HepG2 (cell line): ENCODE data around the gene CKS2. TPM values are rescaled to one million over a fixed set of nuclear protein-coding genes. Genes with fewer than 3 reads are reported as not detected.
A peak's percentile ranks its signal among the peaks of the same experiment; 100 is the strongest.

Experiments
- ARNT ChIP-seq: fragments of 450-650 bp; IDR thresholded peaks from 2 replicates; pipeline ENCODE4 v1.6.1; 2017
- ATAD3A ChIP-seq: sonication (generic); formaldehyde crosslinking; IDR thresholded peaks from 2 replicates; pipeline ENCODE4 v1.4.0; 2020; ENCODE audit warnings: missing genetic modification reagents
- ATF1 ChIP-seq: IDR thresholded peaks from 2 replicates; pipeline ENCODE4 v1.6.1; 2016; ENCODE audit warnings: mild to moderate bottlenecking, control low read depth
- ATF7-NPFF ChIP-seq: sonication (generic); formaldehyde crosslinking; IDR thresholded peaks from 2 replicates; pipeline ENCODE4 v1.8.1; 2023; ENCODE audit warnings: mild to moderate bottlenecking, low read depth, missing genetic modification reagents, moderate library complexity
- CCDC6 ChIP-seq: sonication (generic); formaldehyde crosslinking; IDR thresholded peaks from 2 replicates; pipeline ENCODE4 v1.8.1; 2022; ENCODE audit warnings: mild to moderate bottlenecking, missing genetic modification reagents, moderate library complexity
- E2F1 ChIP-seq: sonication (generic); formaldehyde crosslinking; IDR thresholded peaks from 2 replicates; pipeline ENCODE4 v1.5.0; 2020; ENCODE audit warnings: missing genetic modification reagents
- ELK4 ChIP-seq: sonication (generic); formaldehyde crosslinking; IDR thresholded peaks from 2 replicates; pipeline ENCODE4 v1.9.0; 2021; ENCODE audit warnings: missing genetic modification reagents, borderline replicate concordance
- JARID2 ChIP-seq: sonication (generic); formaldehyde crosslinking; IDR thresholded peaks from 2 replicates; pipeline ENCODE4 v1.8.1; 2023; ENCODE audit warnings: missing genetic modification reagents, inconsistent platforms; ENCODE audit not compliant: insufficient replicate concordance
- KDM4B ChIP-seq: sonication (generic); formaldehyde crosslinking; IDR thresholded peaks from 2 replicates; pipeline ENCODE4 v1.4.0; 2020; ENCODE audit warnings: missing genetic modification reagents
- NBN ChIP-seq: fragments of 450-650 bp; conservative IDR thresholded peaks from 2 replicates; pipeline ENCODE4 v1.6.1; 2017
- NCOR1 ChIP-seq: fragments of 200-600 bp; sonication (generic); IDR thresholded peaks from 2 replicates; pipeline ENCODE4 v1.7.0; 2017; ENCODE audit warnings: antibody characterized with exemption, low read length, borderline replicate concordance
- POLR2A ChIP-seq, 2 experiments: IDR thresholded peaks; 2 replicates each; pipeline ENCODE4 v1.6.1; 2011; ENCODE audit warnings: low read depth in 2 of 2, low read length in 2 of 2, mild to moderate bottlenecking in 1 of 2, moderate library complexity in 1 of 2; ENCODE audit not compliant: insufficient read depth in 1 of 2
- REPIN1 ChIP-seq: sonication (generic); formaldehyde crosslinking; IDR thresholded peaks from 2 replicates; pipeline ENCODE4 v1.8.0; 2022; ENCODE audit warnings: missing genetic modification reagents, low read depth, mild to moderate bottlenecking, borderline replicate concordance
- SALL2 ChIP-seq: sonication (generic); formaldehyde crosslinking; IDR thresholded peaks from 2 replicates; pipeline ENCODE4 v1.8.1; 2023; ENCODE audit warnings: mild to moderate bottlenecking, missing genetic modification reagents, inconsistent platforms
- STAG1 ChIP-seq: sonication (generic); formaldehyde crosslinking; IDR thresholded peaks from 2 replicates; pipeline ENCODE4 v1.4.0; 2020; ENCODE audit warnings: missing genetic modification reagents
- THAP7 ChIP-seq: sonication (generic); formaldehyde crosslinking; IDR thresholded peaks from 2 replicates; pipeline ENCODE4 v1.8.1; 2023; ENCODE audit warnings: mild to moderate bottlenecking, missing genetic modification reagents
- TIGD3 ChIP-seq: sonication (generic); formaldehyde crosslinking; IDR thresholded peaks from 2 replicates; pipeline ENCODE4 v1.5.1; 2020; ENCODE audit warnings: mild to moderate bottlenecking, missing genetic modification reagents, borderline replicate concordance
- TSC22D2 ChIP-seq: sonication (generic); formaldehyde crosslinking; IDR thresholded peaks from 2 replicates; pipeline ENCODE4 v1.5.1; 2020; ENCODE audit warnings: missing genetic modification reagents, mild to moderate bottlenecking, borderline replicate concordance
- ZBTB37 ChIP-seq: sonication (generic); formaldehyde crosslinking; IDR thresholded peaks from 2 replicates; pipeline ENCODE4 v1.4.0; 2020; ENCODE audit warnings: mild to moderate bottlenecking, missing genetic modification reagents
- ZNF10 ChIP-seq: sonication (generic); formaldehyde crosslinking; IDR thresholded peaks from 2 replicates; pipeline ENCODE4 v1.4.0; 2020; ENCODE audit warnings: mild to moderate bottlenecking, low read depth, missing genetic modification reagents, borderline replicate concordance
- ZNF343 ChIP-seq: sonication (generic); formaldehyde crosslinking; IDR thresholded peaks from 2 replicates; pipeline ENCODE4 v1.4.0; 2020; ENCODE audit warnings: mild to moderate bottlenecking, missing genetic modification reagents
- ZSCAN21 ChIP-seq: sonication (generic); formaldehyde crosslinking; IDR thresholded peaks from 2 replicates; pipeline ENCODE4 v1.8.0; 2022; ENCODE audit warnings: mild to moderate bottlenecking, missing genetic modification reagents, moderate library complexity, borderline replicate concordance
- polyA plus RNA-seq, 8 experiments: library from polyadenylated mRNA; depleted of rRNA in 3 of 8; stranded (reverse) in 7 of 8; unstranded in 1 of 8; fragments of >200 nt; fragmentation: Illumina TruSeq in 4 of 8; extraction: Trizol in 4 of 8; gene quantifications; 2 replicates each; pipeline versions ENCODE4 v1.2.1 to v1.2.3, GENCODE V29; 2011 to 2016; ENCODE audit warnings: low read depth in 4 of 8, missing spikeins in 1 of 8, mixed read lengths in 1 of 8; ENCODE audit not compliant: insufficient read depth in 1 of 8
- total RNA-seq, 5 experiments: library from RNA; depleted of rRNA; stranded (reverse); fragments of >200 nt; fragmentation: Illumina TruSeq; extraction: Trizol; gene quantifications; 2 replicates each; pipeline ENCODE4 v1.2.3, GENCODE V29; 2016; ENCODE audit warnings: low read depth in 1 of 5

Gene CKS2
- total and polyA plus RNA-seq, 2 of the 13 experiments (the other 11 are each of a cell fraction or from before 2014, with no cell fraction given): 251 to 317 TPM

- TF ChIP-seq TSC22D2: no peak
- peak; percentile 91 for TF ChIP-seq ATF1 (CRISPR knock-in tag)
- TF ChIP-seq TIGD3 (CRISPR knock-in tag): no peak
- TF ChIP-seq CCDC6 (CRISPR knock-in tag): peak; percentile 87
- TF ChIP-seq ZBTB37 (CRISPR knock-in tag): no peak
- TF ChIP-seq ZNF343 (CRISPR knock-in tag): peak; percentile 61; the same call in 1 of the 2 replicates
- no peak for TF ChIP-seq NBN
- TF ChIP-seq ATAD3A (CRISPR knock-in tag): 0 out of 2 replicates have a peak, but pooled peaks have one; percentile 50
- no peak for TF ChIP-seq JARID2 (CRISPR knock-in tag)
- no peak; the same call in 1 of the 2 replicates for TF ChIP-seq NCOR1
- peak; percentile 87 for TF ChIP-seq ZSCAN21 (CRISPR knock-in tag)
- peak; percentile 40; the same call in 1 of the 2 replicates for TF ChIP-seq E2F1 (CRISPR knock-in tag)
- TF ChIP-seq ARNT: no peak
- TF ChIP-seq ZNF10 (CRISPR knock-in tag): no peak
- no peak for TF ChIP-seq STAG1 (CRISPR knock-in tag)
- TF ChIP-seq ATF7-NPFF: peak; percentile 59; the same call in 1 of the 2 replicates
- TF ChIP-seq KDM4B (CRISPR knock-in tag): peak; percentile 33; the same call in 1 of the 2 replicates
- no peak for TF ChIP-seq ELK4 (CRISPR knock-in tag)
- TF ChIP-seq REPIN1: peak; percentile 55; the same call in 1 of the 2 replicates
- peak; percentile 93 to 99 for TF ChIP-seq POLR2A (IDR thresholded peaks at IDR 0.05; ENCODE audit: insufficient read depth in 1 of 2, low read depth in 2 of 2, low read length in 2 of 2)
- TF ChIP-seq THAP7 (CRISPR knock-in tag): no peak
- peak; percentile 40; the same call in 1 of the 2 replicates for TF ChIP-seq SALL2
Measured at GRCh38 chr9:89310475-89311345, at the start of gene CKS2 (continued).
